Smooth muscle cell (in vitro differentiated cells): ENCODE measurements around the gene HIP1R. TPM values are rescaled to one million over a fixed set of nuclear protein-coding genes. Genes with fewer than 3 reads are reported as not detected.

Experiments
- DNase-seq: peaks from one replicate; lab custom pipeline; 2025; ENCODE audit not compliant: unreplicated experiment; lab: John Stamatoyannopoulos, UW
- H2AFZ ChIP-seq: fragments of 200-600 bp; sonication (generic); 2 replicates; pipeline ENCODE4 v1.6.0; 2016; ENCODE audit warnings: antibody characterized with exemption, low read depth, mild to moderate bottlenecking
- H3F3A ChIP-seq: fragments of 200-600 bp; sonication (generic); 2 replicates; pipeline ENCODE4 v1.6.0; 2017; ENCODE audit warnings: antibody characterized with exemption, low read depth
- H3K27ac ChIP-seq: fragments of 200-600 bp; sonication (generic); 2 replicates; pipeline ENCODE4 v1.5.1; 2016; ENCODE audit warnings: low read depth, mild to moderate bottlenecking
- H3K27me3 ChIP-seq: fragments of 200-600 bp; sonication (generic); 2 replicates; pipeline ENCODE4 v1.6.1; 2016; ENCODE audit warnings: low read depth, mild to moderate bottlenecking
- H3K36me3 ChIP-seq: fragments of 200-600 bp; sonication (generic); 2 replicates; pipeline ENCODE4 v1.5.1; 2016; ENCODE audit warnings: low read depth
- H3K4me1 ChIP-seq: fragments of 200-600 bp; sonication (generic); 2 replicates; pipeline ENCODE4 v1.5.1; 2016; ENCODE audit warnings: low read depth
- H3K4me2 ChIP-seq: fragments of 200-600 bp; sonication (generic); 2 replicates; pipeline ENCODE4 v1.6.0; 2016; ENCODE audit warnings: mild to moderate bottlenecking
- H3K4me3 ChIP-seq: fragments of 200-600 bp; sonication (generic); 2 replicates; pipeline ENCODE4 v1.5.1; 2016; ENCODE audit warnings: mild to moderate bottlenecking
- H3K79me2 ChIP-seq: fragments of 200-600 bp; sonication (generic); 2 replicates; pipeline ENCODE4 v1.6.0; 2016; ENCODE audit warnings: low read depth, mild to moderate bottlenecking
- H3K9ac ChIP-seq: fragments of 200-600 bp; sonication (generic); 2 replicates; pipeline ENCODE4 v1.6.0; 2016; ENCODE audit warnings: low read depth
- H3K9me3 ChIP-seq: fragments of 200-600 bp; sonication (generic); replicated peaks from 2 replicates; pipeline ENCODE4 v1.5.1; 2016; ENCODE audit warnings: low read depth
- H4K20me1 ChIP-seq: fragments of 200-600 bp; sonication (generic); 2 replicates; pipeline ENCODE4 v1.6.0; 2016; ENCODE audit warnings: low read depth
- CTCF ChIP-seq: fragments of 200-600 bp; sonication (generic); IDR thresholded peaks from 2 replicates; pipeline ENCODE4 v1.5.1; 2017; ENCODE audit warnings: borderline replicate concordance, mild to moderate bottlenecking, antibody characterized with exemption; ENCODE audit not compliant: insufficient read depth, poor library complexity, severe bottlenecking
- WGBS: methylation state at CpG from one replicate; pipeline ENCODE4 v1.1.7; 2016; ENCODE audit warnings: low lambda C conversion rate; 5-methylcytosine and 5-hydroxymethylcytosine counted together
- polyA plus RNA-seq: library from polyadenylated mRNA; unstranded; fragments of >200 nt; fragmentation: Nextera tagmentation; extraction: Ambion mirVana; gene quantifications from 2 replicates; pipeline ENCODE4 v1.2.1, GENCODE V29; 2016
- total RNA-seq: library from RNA; depleted of rRNA; stranded (reverse); fragments of >200 nt; gene quantifications from 2 replicates; pipeline ENCODE4 v1.2.3, GENCODE V29; 2014

HIP1R gene
- total and polyA plus RNA-seq, 2 experiments from 2014 or later: 6.0 to 27.8 TPM

GRCh38 chr12:122811777-122812176, 23.5 kb upstream of the HIP1R start:
- 78% methylated on average over 3 of the region's 3 CpGs for WGBS
- no peaks in the 10 kb centered on the region for H3K27me3 ChIP-seq
- H3K79me2 ChIP-seq: no peaks in the 10 kb centered on the region
- H3K9me3 ChIP-seq: no peaks in the 10 kb centered on the region
- no peaks in the 10 kb centered on the region for H4K20me1 ChIP-seq
- H3K9ac ChIP-seq: no peak overlapping the region
- no peak overlapping the region for H2AFZ ChIP-seq
- H3K4me3 ChIP-seq: no peak overlapping the region
- no peaks in the 10 kb centered on the region for H3F3A ChIP-seq
- no peaks in the 10 kb centered on the region for H3K4me1 ChIP-seq
- H3K36me3 ChIP-seq: no peaks in the 10 kb centered on the region
- no peak for DNase-seq
- TF ChIP-seq CTCF: no peak
- H3K27ac ChIP-seq: no peak overlapping the region
- no peak overlapping the region for H3K4me2 ChIP-seq

- no peaks in the 10 kb centered on the region for H4K20me1 ChIP-seq
- H2AFZ ChIP-seq: no peak overlapping the region
- H3K9me3 ChIP-seq: no peaks in the 10 kb centered on the region
- WGBS: 94% methylated on average over 10 of the region's 10 CpGs
- no peak for DNase-seq
- no peak overlapping the region for H3K27ac ChIP-seq
- TF ChIP-seq CTCF: no peak
- H3K9ac ChIP-seq: no peak overlapping the region
- no peak overlapping the region for H3K4me2 ChIP-seq
- no peaks in the 10 kb centered on the region for H3K27me3 ChIP-seq
- no peaks in the 10 kb centered on the region for H3K79me2 ChIP-seq
- no peaks in the 10 kb centered on the region for H3F3A ChIP-seq
- no peak overlapping the region for H3K4me3 ChIP-seq
- no peaks in the 10 kb centered on the region for H3K36me3 ChIP-seq
- H3K4me1 ChIP-seq: no peaks in the 10 kb centered on the region
These were observed 21.9 kb upstream of the HIP1R start for GRCh38 chr12:122813310-122813713.

GRCh38 chr12:122819209-122819785, 16.0 kb upstream of the HIP1R start:
- Histone ChIP-seq H3K4me3 (no peak overlapping the region), H3K27me3 (no peaks in the 10 kb centered on the region), H3K4me1 (no peaks in the 10 kb centered on the region), H2AFZ (no peak overlapping the region), H4K20me1 (no peaks in the 10 kb centered on the region), H3F3A (no peaks in the 10 kb centered on the region), H3K79me2 (no peaks in the 10 kb centered on the region), H3K36me3 (no peaks in the 10 kb centered on the region), H3K27ac (no peak overlapping the region), H3K9ac (no peak overlapping the region), H3K4me2 (no peak overlapping the region), H3K9me3 (no peaks in the 10 kb centered on the region)
- TF ChIP-seq CTCF: no peak
- no peak for DNase-seq
- 78% methylated on average over 10 of the region's 10 CpGs for WGBS

- Histone ChIP-seq H2AFZ (no peak overlapping the region), H3K4me1 (no peaks in the 10 kb centered on the region), H3K9me3 (no peaks in the 10 kb centered on the region), H3K27me3 (no peaks in the 10 kb centered on the region), H3K4me2 (no peak overlapping the region), H3K9ac (no peak overlapping the region), H4K20me1 (no peaks in the 10 kb centered on the region), H3K36me3 (no peaks in the 10 kb centered on the region), H3F3A (no peaks in the 10 kb centered on the region), H3K79me2 (no peaks in the 10 kb centered on the region), H3K4me3 (no peak overlapping the region), H3K27ac (no peak overlapping the region)
- 85% methylated on average over 8 of the region's 8 CpGs for WGBS
- TF ChIP-seq CTCF: no peak
- no peak for DNase-seq
These were observed 15.1 kb upstream of the HIP1R start for GRCh38 chr12:122820138-122820537.
